HepG2 (cell line): ENCODE measurements around the gene TIMM10. TPM values are rescaled to one million over a fixed set of nuclear protein-coding genes. Genes with fewer than 3 reads are reported as not detected.
A peak's percentile ranks its signal among the peaks of the same experiment; 100 is the strongest.

Source experiments
- CSRNP1 ChIP-seq: sonication (generic); formaldehyde crosslinking; IDR thresholded peaks from 2 replicates; pipeline ENCODE4 v1.8.1; 2023; ENCODE audit warnings: mild to moderate bottlenecking, missing genetic modification reagents
- GFI1 ChIP-seq: sonication (generic); formaldehyde crosslinking; IDR thresholded peaks from 2 replicates; pipeline ENCODE4 v1.5.0; 2020; ENCODE audit warnings: missing genetic modification reagents, mild to moderate bottlenecking, borderline replicate concordance
- GMEB2 ChIP-seq: IDR thresholded peaks from 2 replicates; pipeline ENCODE4 v1.6.1; 2016; ENCODE audit warnings: missing biosample characterization, missing genetic modification reagents, low read depth
- HNRNPK ChIP-seq: fragments of 200-400 bp; formaldehyde crosslinking; IDR thresholded peaks from 2 replicates; pipeline ENCODE4 v1.6.1; 2018; ENCODE audit warnings: low read length, low read depth, moderate library complexity, mild to moderate bottlenecking; ENCODE audit not compliant: poor library complexity, severe bottlenecking
- ISL2 ChIP-seq: sonication (generic); formaldehyde crosslinking; IDR thresholded peaks from 2 replicates; pipeline ENCODE4 v1.5.0; 2020; ENCODE audit warnings: missing genetic modification reagents
- KMT2B ChIP-seq: IDR thresholded peaks from 2 replicates; pipeline ENCODE4 v1.6.1; 2016; ENCODE audit warnings: missing genetic modification reagents, missing compliant biosample characterization
- MYNN ChIP-seq: sonication (generic); formaldehyde crosslinking; IDR thresholded peaks from 2 replicates; pipeline ENCODE4 v1.4.0; 2020; ENCODE audit warnings: mild to moderate bottlenecking, low read depth, missing genetic modification reagents
- REXO4 ChIP-seq: sonication (generic); formaldehyde crosslinking; IDR thresholded peaks from 2 replicates; pipeline ENCODE4 v1.8.0; 2022; ENCODE audit warnings: missing genetic modification reagents, mild to moderate bottlenecking, borderline replicate concordance
- TFAP4 ChIP-seq: sonication (generic); IDR thresholded peaks from 2 replicates; pipeline ENCODE4 v1.6.1; 2016; ENCODE audit warnings: low read depth, borderline replicate concordance
- TFE3 ChIP-seq: IDR thresholded peaks from 2 replicates; pipeline ENCODE4 v1.6.1; 2016
- UBTF ChIP-seq: sonication (generic); formaldehyde crosslinking; IDR thresholded peaks from 2 replicates; pipeline ENCODE4 v1.4.0; 2020; ENCODE audit warnings: mild to moderate bottlenecking, missing genetic modification reagents
- ZBTB33 ChIP-seq: sonication (generic); formaldehyde crosslinking; IDR thresholded peaks from 2 replicates; pipeline ENCODE4 v1.4.0; 2020; ENCODE audit warnings: missing genetic modification reagents
- ZBTB37 ChIP-seq: sonication (generic); formaldehyde crosslinking; IDR thresholded peaks from 2 replicates; pipeline ENCODE4 v1.4.0; 2020; ENCODE audit warnings: mild to moderate bottlenecking, missing genetic modification reagents
- ZNF10 ChIP-seq: sonication (generic); formaldehyde crosslinking; IDR thresholded peaks from 2 replicates; pipeline ENCODE4 v1.4.0; 2020; ENCODE audit warnings: mild to moderate bottlenecking, low read depth, missing genetic modification reagents, borderline replicate concordance
- ZNF747 ChIP-seq: sonication (generic); formaldehyde crosslinking; IDR thresholded peaks from 2 replicates; pipeline ENCODE4 v1.8.1; 2023; ENCODE audit warnings: missing genetic modification reagents, mild to moderate bottlenecking, borderline replicate concordance
- polyA plus RNA-seq, 8 experiments: library from polyadenylated mRNA; depleted of rRNA in 3 of 8; stranded (reverse) in 7 of 8; unstranded in 1 of 8; fragments of >200 nt; fragmentation: Illumina TruSeq in 4 of 8; extraction: Trizol in 4 of 8; gene quantifications; 2 replicates each; pipeline versions ENCODE4 v1.2.1 to v1.2.3, GENCODE V29; 2011 to 2016; ENCODE audit warnings: low read depth in 4 of 8, missing spikeins in 1 of 8, mixed read lengths in 1 of 8; ENCODE audit not compliant: insufficient read depth in 1 of 8
- total RNA-seq, 5 experiments: library from RNA; depleted of rRNA; stranded (reverse); fragments of >200 nt; fragmentation: Illumina TruSeq; extraction: Trizol; gene quantifications; 2 replicates each; pipeline ENCODE4 v1.2.3, GENCODE V29; 2016; ENCODE audit warnings: low read depth in 1 of 5

The TIMM10 gene
- total and polyA plus RNA-seq, 2 of the 13 experiments (the other 11 are each of a cell fraction or from before 2014, with no cell fraction given) = 67.8 to 82.2 TPM

- TF ChIP-seq UBTF (CRISPR knock-in tag) (peak; percentile 58), HNRNPK (no peak), ZNF10 (CRISPR knock-in tag) (no peak), ZBTB33 (peak; percentile 92), REXO4 (CRISPR knock-in tag) (no peak), GFI1 (CRISPR knock-in tag) (no peak), GMEB2 (no peak), TFE3 (CRISPR knock-in tag) (no peak; the same call in 1 of the 2 replicates), CSRNP1 (CRISPR knock-in tag) (no peak), ZBTB37 (CRISPR knock-in tag) (no peak), ISL2 (CRISPR knock-in tag) (0 out of 2 replicates have a peak, but pooled peaks have one; percentile 18), ZNF747 (CRISPR knock-in tag) (no peak; the same call in 1 of the 2 replicates), KMT2B (CRISPR knock-in tag) (no peak), MYNN (no peak), TFAP4 (no peak)
These were observed 36.7 kb downstream of the TIMM10 start (continued) for GRCh38 chr11:57493507-57494503.
